Jurkat, Clone E6-1 (cell line): ENCODE data around the gene RILPL1.
"Not testable (repeated sequence)": the region's sequence is repeated elsewhere in the genome, so short reads cannot be mapped to it uniquely, and the experiment has no call there.

Source experiments
- DNase-seq: peaks from one replicate; pipeline ENCODE4 v3.0.0-alpha.2; 2011; ENCODE audit warnings: low read depth, low spot score
- H3K4me3 ChIP-seq: 2 replicates; pipeline ENCODE4 v1.5.1; 2011; ENCODE audit warnings: mild to moderate bottlenecking, low read length, control low read depth, moderate library complexity

The RILPL1 gene

GRCh38 chr12:123478069-123478468 lies 55.5 kb downstream of the RILPL1 start:
- no peak overlapping the region for H3K4me3 ChIP-seq
- DNase-seq: no peak

GRCh38 chr12:123475246-123475703 lies 58.2 kb downstream of the RILPL1 start:
- H3K4me3 ChIP-seq: no peak overlapping the region
- DNase-seq: no peak

DNA sequence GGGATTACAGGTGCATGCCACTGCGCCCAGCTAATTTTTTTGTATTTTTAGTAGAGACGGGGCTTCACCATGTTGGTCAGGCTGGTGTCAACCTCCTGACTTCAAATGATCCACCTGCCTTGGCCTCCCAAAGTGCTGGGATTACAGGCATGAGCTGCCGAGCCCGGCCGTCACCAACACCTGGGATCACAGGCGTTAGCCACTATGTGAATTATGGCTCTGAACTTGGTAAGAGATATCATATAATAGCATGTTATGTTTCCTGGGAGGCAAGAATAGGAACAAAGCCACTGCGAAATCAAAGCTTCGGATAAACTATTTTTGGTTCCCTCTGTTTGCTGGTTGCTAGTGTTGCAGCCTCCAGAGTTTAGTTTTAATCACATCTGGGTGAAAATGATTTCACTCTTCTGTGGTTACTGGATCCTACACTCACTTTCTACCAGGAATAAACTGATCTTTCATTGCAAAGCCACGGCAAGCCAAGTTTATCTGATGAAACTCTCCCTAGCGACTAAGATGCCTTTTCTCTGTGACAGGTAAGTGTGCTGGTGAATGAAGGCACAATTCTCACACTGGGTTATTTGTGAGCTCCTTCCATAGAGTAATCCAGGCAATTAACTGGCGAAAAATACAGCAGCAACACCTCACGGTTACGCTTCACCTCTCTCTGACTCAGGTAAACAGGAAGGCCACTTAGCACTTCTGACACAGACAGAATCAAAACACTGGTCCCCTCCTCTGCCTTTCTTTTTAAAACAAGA lies 58.9 kb downstream of the RILPL1 start:
- no peak for DNase-seq
- H3K4me3 ChIP-seq: no peak overlapping the region

GRCh38 chr12:123472438-123472849 lies 61.1 kb downstream of the RILPL1 start:
- no peak overlapping the region for H3K4me3 ChIP-seq

GRCh38 chr12:123471374-123472068 lies 62.0 kb downstream of the RILPL1 start:
- H3K4me3 ChIP-seq: no peak overlapping the region
- no peak for DNase-seq

More at GRCh38 chr12:123472438-123472849, 61.1 kb downstream of the RILPL1 start:
- DNase-seq: no peak

DNA sequence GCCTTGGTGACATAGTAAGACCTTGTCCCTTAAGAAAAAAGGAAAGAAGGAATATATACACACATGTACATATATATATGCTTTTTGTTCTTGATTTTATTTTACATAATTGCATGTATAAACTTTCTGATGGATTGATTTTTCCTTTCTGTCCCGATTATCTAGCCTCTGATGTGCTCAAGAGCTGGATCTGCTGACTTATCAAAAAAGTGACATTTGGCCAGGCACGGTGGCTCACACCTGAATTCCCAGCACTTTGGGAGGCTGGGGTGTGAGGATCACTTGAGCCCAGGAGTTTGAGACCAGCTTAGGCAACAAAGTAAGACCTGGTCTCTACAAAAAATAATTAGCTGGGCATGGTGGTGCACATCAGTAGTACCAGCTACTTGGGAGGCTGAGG lies 63.5 kb downstream of the RILPL1 start:
- H3K4me3 ChIP-seq: no peak overlapping the region
- no peak for DNase-seq

DNA sequence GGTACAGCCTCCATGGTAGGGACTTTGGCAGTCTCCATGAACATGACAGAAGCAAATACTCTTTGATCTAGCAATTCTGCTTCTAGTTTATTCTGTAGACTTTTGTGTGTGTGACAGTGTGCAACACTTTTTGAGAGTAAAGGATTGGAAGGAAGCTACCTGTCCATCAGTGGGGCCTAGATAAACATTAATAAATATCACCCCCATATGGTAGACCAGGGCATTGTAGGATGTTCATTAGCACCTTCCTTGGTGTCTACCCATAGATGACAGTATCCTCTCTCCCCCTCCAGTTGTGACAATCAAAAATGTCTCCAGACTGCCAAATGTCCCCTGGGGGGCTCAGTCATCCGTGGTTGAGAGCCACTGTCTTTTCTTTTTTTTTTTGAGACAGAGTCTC lies 64.7 kb downstream of the RILPL1 start:
- no peak for DNase-seq
- no peak overlapping the region for H3K4me3 ChIP-seq

- no peak for DNase-seq
- no peak overlapping the region for H3K4me3 ChIP-seq
Measured at GRCh38 chr12:123465084-123465483, 68.4 kb downstream of the RILPL1 start.

- H3K4me3 ChIP-seq, DNase-seq: not testable (repeated sequence)
Measured at GRCh38 chr12:123463174-123463573, 70.3 kb downstream of the RILPL1 start.

DNA sequence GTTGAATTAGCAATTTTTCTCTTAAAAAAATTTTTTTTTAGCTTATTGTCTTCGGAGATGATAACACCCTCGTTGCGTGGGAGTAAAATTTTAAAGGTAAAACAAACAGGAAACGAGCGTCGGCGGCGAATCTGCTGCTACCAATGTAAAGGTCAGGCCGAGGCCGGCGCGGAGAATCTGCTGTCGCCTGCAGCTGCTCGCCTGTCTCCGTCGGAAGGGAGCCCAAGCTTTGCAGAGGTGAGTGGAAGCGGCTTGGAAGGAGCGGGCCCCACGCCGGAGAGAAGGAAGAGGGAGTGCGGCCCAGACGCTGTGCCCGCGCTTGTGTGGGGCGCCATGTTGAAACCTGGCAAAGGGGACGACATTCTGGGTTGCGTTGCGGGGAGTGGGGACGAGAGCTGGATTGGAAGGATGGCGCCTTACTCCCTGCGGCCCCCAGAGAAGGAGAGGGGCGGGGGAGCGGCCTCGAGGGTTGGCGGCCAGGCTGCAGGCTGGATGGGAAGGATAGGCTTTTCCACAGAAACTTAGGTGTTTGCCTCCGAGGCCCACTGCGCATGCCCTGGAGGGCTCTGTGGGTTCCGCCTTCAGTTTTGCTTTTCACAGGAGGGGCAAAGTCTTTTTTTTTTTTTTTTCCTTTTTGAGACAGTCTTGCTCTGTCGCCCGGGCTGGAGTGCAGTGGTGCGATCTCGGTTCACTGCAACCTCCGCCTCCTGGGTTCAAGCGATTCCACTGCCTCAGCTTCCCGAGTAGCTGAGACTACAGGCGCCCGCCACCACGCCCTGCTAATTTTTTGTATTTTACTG lies 75.3 kb downstream of the RILPL1 start, which contains the start of gene SNRNP35:
SNRNP35 (plus strand) TSS at position 160 of the 800 bp plus-strand sequence. CDS start 7,402 bp downstream, outside the sequence.
- peak; percentile 85 for DNase-seq
- peak within 1 kb of the TSS; percentile 87 for H3K4me3 ChIP-seq

- H3K4me3 ChIP-seq: no peak overlapping the region
- DNase-seq: no peak
Measured at GRCh38 chr12:123453165-123453564, 80.4 kb downstream of the RILPL1 start.

DNA sequence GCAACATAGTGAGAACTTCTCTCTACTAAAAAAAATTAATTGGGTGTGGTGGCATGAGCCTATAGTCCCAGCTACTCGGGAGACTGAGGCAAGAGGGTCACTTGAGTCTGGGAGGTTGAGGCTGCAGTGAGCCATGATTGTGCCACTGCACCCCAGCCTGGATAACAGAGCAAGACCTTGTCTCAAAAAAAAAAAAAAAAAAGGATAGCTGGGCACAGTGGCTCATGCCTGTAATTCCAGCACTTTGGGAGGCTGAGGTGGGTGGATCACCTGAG lies 81.3 kb downstream of the RILPL1 start:
- H3K4me3 ChIP-seq, DNase-seq: not testable (repeated sequence)

- DNase-seq: no peak
- H3K4me3 ChIP-seq: no peak overlapping the region
Measured at GRCh38 chr12:123450636-123451035, 82.9 kb downstream of the RILPL1 start.

DNA sequence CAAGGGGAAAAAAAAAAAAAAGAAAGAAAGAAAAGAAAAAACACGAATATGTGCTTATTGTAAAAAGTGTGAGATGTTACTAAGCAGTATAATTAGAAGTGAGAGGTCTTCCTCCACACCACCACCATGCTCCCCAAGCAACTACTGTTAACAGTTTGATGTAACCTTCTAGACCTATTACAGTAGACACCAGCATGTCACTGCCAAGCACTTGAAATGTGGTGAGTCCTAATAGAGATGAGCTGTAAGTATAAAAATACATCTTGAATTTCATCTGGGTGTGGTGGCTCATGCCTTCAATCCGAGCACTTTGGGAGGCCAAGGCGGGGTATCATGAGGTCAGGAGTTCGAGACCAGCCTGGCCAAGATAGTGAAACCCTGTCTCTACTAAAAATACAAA lies 83.7 kb downstream of the RILPL1 start:
- no peak for DNase-seq
- H3K4me3 ChIP-seq: no peak overlapping the region

DNA sequence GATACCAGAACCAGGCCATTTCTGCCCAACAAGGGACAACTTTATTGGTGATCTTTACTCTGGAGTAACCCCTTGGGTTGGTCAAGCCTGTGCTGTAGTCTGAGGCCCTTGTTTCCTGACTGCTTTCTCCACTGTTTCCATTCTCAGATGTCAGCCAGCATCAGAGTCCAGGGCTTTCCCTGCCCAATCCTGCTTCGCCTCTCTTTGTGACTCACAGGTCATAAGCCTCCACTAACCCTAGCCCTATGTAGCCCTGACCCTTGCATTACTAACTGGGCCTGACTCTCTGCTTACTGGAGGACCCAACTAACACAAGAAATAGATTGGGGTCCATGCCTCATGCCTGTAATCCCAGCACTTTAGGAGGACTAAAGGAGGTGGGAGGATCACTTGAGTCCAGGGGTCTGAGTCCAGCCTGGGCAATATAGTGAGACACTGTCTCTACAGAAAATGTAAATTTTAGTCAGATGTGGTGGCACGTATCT lies 84.2 kb downstream of the RILPL1 start:
- no peak for DNase-seq
- no peak overlapping the region for H3K4me3 ChIP-seq

GRCh38 chr12:123446333-123446713 lies 87.2 kb downstream of the RILPL1 start:
- DNase-seq: no peak

GRCh38 chr12:123445388-123446332 lies 87.9 kb downstream of the RILPL1 start:
- DNase-seq: no peak
- no peak overlapping the region for H3K4me3 ChIP-seq

More at GRCh38 chr12:123446333-123446713, 87.2 kb downstream of the RILPL1 start:
- no peak overlapping the region for H3K4me3 ChIP-seq

GRCh38 chr12:123444092-123445026 lies 89.2 kb downstream of the RILPL1 start:
- no peak for DNase-seq
- no peak overlapping the region for H3K4me3 ChIP-seq
